ENCODE measurements around the gene PGGHG. TPM values are rescaled to one million over a fixed set of nuclear protein-coding genes. Genes with fewer than 3 reads are reported as not detected.
"Not testable (repeated sequence)": the region's sequence is repeated elsewhere in the genome, so short reads cannot be mapped to it uniquely, and the experiment has no call there.

The PGGHG gene
- total RNA-seq, 1 donor from 2014 or later: 2.6 TPM

- peak overlapping the region; percentile 58 for H3K27ac ChIP-seq (ENCODE audit: low read depth, low read length)
- H3K4me3 ChIP-seq (ENCODE audit: low read length in 3 of 3): peak overlapping the region in 1 of 3 donors; percentile 45
- H3K9ac ChIP-seq (ENCODE audit: low read depth in 1 of 3, low read length in 3 of 3): peak overlapping the region in 1 of 3 donors; percentile 25
- H3K27me3 ChIP-seq (ENCODE audit: control insufficient read depth in 3 of 3, insufficient read depth in 3 of 3, low read length in 3 of 3): peaks cover 11 to 34% (median 17%) of the 10 kb centered on the region in 3 donors
- no peaks in the 10 kb centered on the region for H3K36me3 ChIP-seq (ENCODE audit: control insufficient read depth in 3 of 3, insufficient read depth in 3 of 3, low read length in 3 of 3)
- no peaks in the 10 kb centered on the region for H3K9me3 ChIP-seq (ENCODE audit: control insufficient read depth in 3 of 3, low read length in 3 of 3)
- peaks cover 0 to 6% (median 0%) of the 10 kb centered on the region in 3 donors for H3K4me1 ChIP-seq (ENCODE audit: control insufficient read depth in 3 of 3, insufficient read depth in 3 of 3, low read length in 3 of 3)
Measured at GRCh38 chr11:267491-267994, 21.4 kb upstream of the PGGHG start.

DNA sequence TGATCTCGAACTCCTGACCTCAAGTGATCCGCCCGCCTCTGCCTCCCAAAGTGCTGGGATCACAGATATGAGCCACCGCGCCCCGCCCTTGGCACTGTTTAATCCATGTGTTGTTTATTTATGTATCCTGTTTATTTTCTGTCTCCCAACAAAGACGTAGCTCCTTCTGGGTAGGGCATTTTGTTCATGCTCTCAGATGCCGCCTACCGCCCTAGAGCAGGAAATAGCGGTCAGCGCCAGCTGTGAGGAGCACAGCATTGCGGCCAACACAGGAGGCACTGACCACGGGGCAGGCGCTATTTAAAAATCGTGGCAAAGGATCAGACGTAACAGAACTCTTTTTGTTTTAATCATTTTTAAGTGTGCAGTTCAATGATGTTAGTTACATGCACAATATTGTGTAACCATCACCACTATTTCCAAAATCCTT, 20.2 kb upstream of the PGGHG start:
- Histone ChIP-seq H3K27ac (ENCODE audit: low read depth, low read length) (peak overlapping the region; percentile 58), H3K27me3 (ENCODE audit: control insufficient read depth in 3 of 3, insufficient read depth in 3 of 3, low read length in 3 of 3) (peaks cover 11 to 40% (median 17%) of the 10 kb centered on the region in 3 donors), H3K4me3 (ENCODE audit: low read length in 3 of 3) (peak overlapping the region in 2 of 3 donors; percentile 8 to 19)
- H3K36me3 ChIP-seq (ENCODE audit: control insufficient read depth in 3 of 3, insufficient read depth in 3 of 3, low read length in 3 of 3); H3K4me1 ChIP-seq (ENCODE audit: control insufficient read depth in 3 of 3, insufficient read depth in 3 of 3, low read length in 3 of 3); H3K9me3 ChIP-seq (ENCODE audit: control insufficient read depth in 3 of 3, low read length in 3 of 3); H3K9ac ChIP-seq (ENCODE audit: low read depth in 1 of 3, low read length in 3 of 3): not testable (repeated sequence)

DNA sequence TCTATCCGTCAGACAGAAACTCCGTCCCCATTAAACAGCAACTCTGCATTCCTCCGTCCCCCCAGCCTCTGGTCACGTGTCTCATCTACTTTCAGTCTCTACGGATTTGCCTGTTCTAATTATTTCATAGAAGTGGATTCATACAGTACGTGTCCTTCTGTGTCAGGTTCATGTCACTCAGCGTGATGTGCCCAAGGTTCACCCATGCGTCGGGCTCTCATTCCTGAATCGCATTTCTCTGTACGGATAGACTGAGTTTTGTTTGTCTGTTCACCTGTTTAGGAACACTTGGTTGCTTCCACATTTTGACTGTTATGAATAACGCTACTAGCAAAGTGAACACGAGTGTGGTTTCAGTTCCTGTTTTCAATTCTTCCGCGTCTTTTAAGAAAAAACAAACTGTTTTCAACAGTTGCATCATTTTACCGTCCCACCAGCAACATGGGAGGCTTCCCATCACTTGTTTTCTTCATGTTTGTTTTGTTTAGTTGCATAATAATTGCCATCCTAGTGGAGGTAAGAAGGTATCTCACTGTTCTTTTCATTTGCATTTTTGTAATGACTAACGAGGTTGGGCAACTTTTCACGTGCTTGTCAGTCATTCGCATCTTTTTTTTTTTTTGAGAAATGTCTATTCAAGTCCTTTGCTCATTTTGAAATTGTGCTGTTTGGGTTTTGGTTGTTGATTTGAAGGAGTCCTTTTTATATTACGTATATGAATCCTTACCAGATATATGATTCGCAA, 19.6 kb upstream of the PGGHG start:
- Histone ChIP-seq H3K27me3 (ENCODE audit: control insufficient read depth in 3 of 3, insufficient read depth in 3 of 3, low read length in 3 of 3) (peaks cover 11 to 40% (median 17%) of the 10 kb centered on the region in 3 donors), H3K4me1 (ENCODE audit: control insufficient read depth in 3 of 3, insufficient read depth in 3 of 3, low read length in 3 of 3) (peaks cover 0 to 6% (median 0%) of the 10 kb centered on the region in 3 donors), H3K27ac (ENCODE audit: low read depth, low read length) (peak overlapping the region; percentile 33), H3K4me3 (ENCODE audit: low read length in 3 of 3) (peak overlapping the region in 2 of 3 donors; percentile 8 to 19), H3K36me3 (ENCODE audit: control insufficient read depth in 3 of 3, insufficient read depth in 3 of 3, low read length in 3 of 3) (no peaks in the 10 kb centered on the region), H3K9ac (ENCODE audit: low read depth in 1 of 3, low read length in 3 of 3) (no peak overlapping the region), H3K9me3 (ENCODE audit: control insufficient read depth in 3 of 3, low read length in 3 of 3) (no peaks in the 10 kb centered on the region)

DNA sequence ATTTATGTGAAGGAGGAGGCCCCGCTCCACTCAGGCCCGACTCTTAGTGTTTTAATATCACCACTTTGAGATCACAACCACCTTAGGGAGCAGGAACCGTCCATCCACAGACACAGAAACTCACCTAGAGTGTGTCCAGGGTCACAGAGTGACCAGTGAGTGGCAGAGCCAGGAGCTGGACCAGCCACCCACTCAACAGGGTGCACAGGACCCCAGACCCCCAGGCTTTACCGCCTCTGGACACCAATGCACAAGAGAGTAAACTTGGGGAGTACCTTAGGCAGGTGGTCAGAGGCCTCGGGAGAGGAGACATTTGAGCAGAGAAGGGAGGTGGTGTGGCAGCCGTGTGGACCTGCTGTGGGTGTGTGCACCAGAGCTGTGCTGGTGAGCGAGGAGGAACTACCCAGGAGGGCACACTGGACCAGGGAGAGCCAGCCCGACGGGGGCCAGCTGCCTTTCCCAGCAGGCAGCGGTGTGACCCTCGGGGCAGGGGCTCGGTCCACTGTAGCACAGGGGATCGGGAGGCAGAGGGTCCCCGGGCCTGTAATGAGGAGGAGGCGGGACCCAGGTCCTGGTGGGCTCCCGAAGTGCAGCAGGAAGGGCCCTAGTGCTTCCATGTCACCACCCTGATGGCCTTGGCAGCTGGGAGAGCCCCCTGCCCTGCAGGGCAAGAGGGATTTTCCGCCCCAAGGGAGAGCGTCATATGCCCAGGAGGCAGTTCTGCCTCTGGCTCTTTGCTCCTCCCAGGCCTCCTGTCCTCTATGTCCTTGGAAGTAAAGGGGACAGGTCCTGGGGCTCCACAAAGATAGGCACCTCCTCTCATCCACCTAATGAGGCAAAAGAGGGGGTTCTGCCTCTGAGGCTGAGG, 18.2 kb upstream of the PGGHG start:
- H3K9me3 ChIP-seq (ENCODE audit: control insufficient read depth in 3 of 3, low read length in 3 of 3): no peaks in the 10 kb centered on the region
- no peak overlapping the region for H3K9ac ChIP-seq (ENCODE audit: low read depth in 1 of 3, low read length in 3 of 3)
- peaks cover 11 to 40% (median 17%) of the 10 kb centered on the region in 3 donors for H3K27me3 ChIP-seq (ENCODE audit: control insufficient read depth in 3 of 3, insufficient read depth in 3 of 3, low read length in 3 of 3)
- H3K4me1 ChIP-seq (ENCODE audit: control insufficient read depth in 3 of 3, insufficient read depth in 3 of 3, low read length in 3 of 3): peaks cover 0 to 6% (median 0%) of the 10 kb centered on the region in 3 donors
- no peak overlapping the region for H3K4me3 ChIP-seq (ENCODE audit: low read length in 3 of 3)
- H3K27ac ChIP-seq (ENCODE audit: low read depth, low read length): no peak overlapping the region
- H3K36me3 ChIP-seq (ENCODE audit: control insufficient read depth in 3 of 3, insufficient read depth in 3 of 3, low read length in 3 of 3): no peaks in the 10 kb centered on the region

GRCh38 chr11:271319-271715, 17.6 kb upstream of the PGGHG start:
- Histone ChIP-seq H3K36me3 (ENCODE audit: control insufficient read depth in 3 of 3, insufficient read depth in 3 of 3, low read length in 3 of 3) (no peaks in the 10 kb centered on the region), H3K9ac (ENCODE audit: low read depth in 1 of 3, low read length in 3 of 3) (no peak overlapping the region), H3K27ac (ENCODE audit: low read depth, low read length) (no peak overlapping the region), H3K9me3 (ENCODE audit: control insufficient read depth in 3 of 3, low read length in 3 of 3) (no peaks in the 10 kb centered on the region), H3K4me3 (ENCODE audit: low read length in 3 of 3) (no peak overlapping the region), H3K4me1 (ENCODE audit: control insufficient read depth in 3 of 3, insufficient read depth in 3 of 3, low read length in 3 of 3) (peaks cover 0 to 6% (median 0%) of the 10 kb centered on the region in 3 donors), H3K27me3 (ENCODE audit: control insufficient read depth in 3 of 3, insufficient read depth in 3 of 3, low read length in 3 of 3) (peaks cover 11 to 40% (median 17%) of the 10 kb centered on the region in 3 donors)

- no peak overlapping the region for H3K9ac ChIP-seq (ENCODE audit: low read depth in 1 of 3, low read length in 3 of 3)
- H3K27ac ChIP-seq (ENCODE audit: low read depth, low read length): no peak overlapping the region
- peaks cover 0 to 6% (median 0%) of the 10 kb centered on the region in 3 donors for H3K4me1 ChIP-seq (ENCODE audit: control insufficient read depth in 3 of 3, insufficient read depth in 3 of 3, low read length in 3 of 3)
- H3K9me3 ChIP-seq (ENCODE audit: control insufficient read depth in 3 of 3, low read length in 3 of 3): no peaks in the 10 kb centered on the region
- no peaks in the 10 kb centered on the region for H3K36me3 ChIP-seq (ENCODE audit: control insufficient read depth in 3 of 3, insufficient read depth in 3 of 3, low read length in 3 of 3)
- H3K4me3 ChIP-seq (ENCODE audit: low read length in 3 of 3): no peak overlapping the region
- H3K27me3 ChIP-seq (ENCODE audit: control insufficient read depth in 3 of 3, insufficient read depth in 3 of 3, low read length in 3 of 3): peaks cover 11 to 42% (median 17%) of the 10 kb centered on the region in 3 donors
Measured at GRCh38 chr11:272195-272930, 16.6 kb upstream of the PGGHG start.

DNA sequence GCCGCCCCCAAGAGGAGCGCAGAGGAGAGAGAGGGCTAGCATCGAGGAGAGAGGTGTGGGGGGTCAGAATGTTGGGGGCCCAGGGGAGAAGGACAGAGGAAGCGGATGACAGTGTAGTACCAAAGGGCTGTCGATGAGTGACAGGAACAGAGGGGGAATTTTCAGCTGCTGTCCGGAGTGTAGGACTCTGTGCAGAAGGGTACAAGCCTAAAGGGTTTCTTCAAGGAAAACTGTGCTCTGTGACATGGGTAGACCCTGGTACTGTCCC, 16.1 kb upstream of the PGGHG start:
- peaks cover 12 to 41% (median 22%) of the 10 kb centered on the region in 3 donors for H3K27me3 ChIP-seq (ENCODE audit: control insufficient read depth in 3 of 3, insufficient read depth in 3 of 3, low read length in 3 of 3)
- no peak overlapping the region for H3K9ac ChIP-seq (ENCODE audit: low read depth in 1 of 3, low read length in 3 of 3)

GRCh38 chr11:276219-276618, 12.7 kb upstream of the PGGHG start:
- Histone ChIP-seq H3K27ac (ENCODE audit: low read depth, low read length) (no peak overlapping the region), H3K9me3 (ENCODE audit: control insufficient read depth in 3 of 3, low read length in 3 of 3) (no peaks in the 10 kb centered on the region), H3K4me1 (ENCODE audit: control insufficient read depth in 3 of 3, insufficient read depth in 3 of 3, low read length in 3 of 3) (peaks cover 5 to 11% (median 8%) of the 10 kb centered on the region in 3 donors), H3K27me3 (ENCODE audit: control insufficient read depth in 3 of 3, insufficient read depth in 3 of 3, low read length in 3 of 3) (peaks cover 39 to 56% (median 44%) of the 10 kb centered on the region in 3 donors), H3K4me3 (ENCODE audit: low read length in 3 of 3) (no peak overlapping the region), H3K9ac (ENCODE audit: low read depth in 1 of 3, low read length in 3 of 3) (no peak overlapping the region), H3K36me3 (ENCODE audit: control insufficient read depth in 3 of 3, insufficient read depth in 3 of 3, low read length in 3 of 3) (no peaks in the 10 kb centered on the region)

More for the DNA sequence above, 16.1 kb upstream of the PGGHG start:
- Histone ChIP-seq H3K4me3 (ENCODE audit: low read length in 3 of 3) (no peak overlapping the region), H3K4me1 (ENCODE audit: control insufficient read depth in 3 of 3, insufficient read depth in 3 of 3, low read length in 3 of 3) (peaks cover 0 to 4% (median 0%) of the 10 kb centered on the region in 3 donors), H3K9me3 (ENCODE audit: control insufficient read depth in 3 of 3, low read length in 3 of 3) (no peaks in the 10 kb centered on the region), H3K36me3 (ENCODE audit: control insufficient read depth in 3 of 3, insufficient read depth in 3 of 3, low read length in 3 of 3) (no peaks in the 10 kb centered on the region), H3K27ac (ENCODE audit: low read depth, low read length) (no peak overlapping the region)

DNA sequence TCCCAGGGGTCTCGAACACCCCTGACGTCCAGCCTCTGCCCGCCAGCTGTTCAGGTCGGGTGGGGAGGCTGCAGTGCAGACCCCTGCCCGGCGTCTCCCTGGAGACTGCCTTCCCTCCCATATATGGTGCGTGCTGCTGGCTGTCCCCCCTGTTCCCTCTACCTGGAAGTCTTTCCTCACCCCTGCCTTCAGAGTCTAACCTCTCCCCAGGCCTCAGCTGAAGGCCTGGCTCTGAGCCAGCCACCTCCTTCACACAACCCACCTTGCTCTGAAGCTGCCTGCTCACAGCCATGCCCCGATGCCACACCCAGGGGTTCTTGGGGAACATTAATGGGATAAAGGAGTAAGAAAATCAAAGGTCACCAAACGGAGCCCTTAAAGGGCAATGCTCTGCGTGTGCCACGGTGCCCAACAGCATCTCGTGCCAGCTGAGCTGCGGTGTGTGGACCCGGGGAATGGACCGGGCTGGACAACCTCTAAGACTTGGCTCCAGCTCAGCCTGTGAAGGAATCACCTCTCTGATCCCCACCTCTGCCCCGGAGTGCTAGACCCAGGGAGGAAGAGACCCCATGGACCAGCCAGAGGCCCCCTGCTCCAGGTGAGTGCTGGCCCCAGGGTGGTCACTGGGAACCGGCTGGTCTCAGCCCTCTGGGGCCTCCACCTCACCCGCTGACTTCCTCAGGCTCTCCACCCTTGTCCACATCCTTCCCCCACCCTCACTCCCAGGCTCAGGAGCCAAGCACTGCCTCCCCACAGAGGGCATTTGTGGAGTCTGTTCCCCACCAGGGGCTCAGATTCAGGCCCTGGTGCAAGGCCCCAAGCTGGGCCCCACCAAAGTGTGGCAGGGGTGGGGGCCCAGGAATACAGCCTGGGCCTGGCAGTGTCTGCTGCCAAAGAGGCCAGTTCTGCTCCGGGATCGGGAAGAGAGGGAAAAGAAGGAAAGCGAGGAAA, 10.7 kb upstream of the PGGHG start, which contains the start of gene NLRP6:
Gene NLRP6 (plus strand): TSS at position 407 of the 951 bp plus-strand sequence. CDS start 163 bp downstream, at position 570.
- H3K9ac ChIP-seq (ENCODE audit: low read depth in 1 of 3, low read length in 3 of 3): no peak within 1 kb of the TSS
- no peak within 1 kb of the TSS for H3K27ac ChIP-seq (ENCODE audit: low read depth, low read length)
- no peak within 1 kb of the TSS for H3K4me3 ChIP-seq (ENCODE audit: low read length in 3 of 3)
- no peaks in the 10 kb centered on the region for H3K36me3 ChIP-seq (ENCODE audit: control insufficient read depth in 3 of 3, insufficient read depth in 3 of 3, low read length in 3 of 3)
- H3K4me1 ChIP-seq (ENCODE audit: control insufficient read depth in 3 of 3, insufficient read depth in 3 of 3, low read length in 3 of 3): peaks cover 8 to 15% (median 10%) of the 10 kb centered on the region in 3 donors
- H3K9me3 ChIP-seq (ENCODE audit: control insufficient read depth in 3 of 3, low read length in 3 of 3): no peaks in the 10 kb centered on the region
- H3K27me3 ChIP-seq (ENCODE audit: control insufficient read depth in 3 of 3, insufficient read depth in 3 of 3, low read length in 3 of 3): peaks cover 52 to 57% (median 56%) of the 10 kb centered on the region in 3 donors
